DOHH2 (cell line): ENCODE results near the gene ERI3.

ENCODE experiments used
- CTCF ChIP-seq: fragments of 200-600 bp; sonication (generic); IDR thresholded peaks from one replicate; pipeline ENCODE4 v1.5.1; 2014; ENCODE audit warnings: antibody characterized with exemption, mild to moderate bottlenecking, low read depth, low read length; ENCODE audit not compliant: poor library complexity, severe bottlenecking
- EZH2phosphoT487 ChIP-seq: fragments of 200-600 bp; sonication (generic); IDR thresholded peaks from 2 replicates; pipeline ENCODE4 v1.6.1; 2017; ENCODE audit warnings: borderline replicate concordance, mild to moderate bottlenecking, antibody characterized with exemption, low read length, moderate library complexity, mixed read lengths

GRCh38 chr1:44330935-44331334 lies 24.1 kb downstream of the ERI3 start:
- TF ChIP-seq CTCF (no peak), EZH2phosphoT487 (no peak)
